HG03103 (cell line): ENCODE data around the gene SAP25.
A peak's percentile ranks its signal among the peaks of the same experiment; 100 is the strongest.
"Not testable (repeated sequence)": the region's sequence is repeated elsewhere in the genome, so short reads cannot be mapped to it uniquely, and the experiment has no call there.

Experiments used
- ATAC-seq: cut with Tn5 transposase; IDR thresholded peaks from one replicate; pipeline ENCODE4 v1.9.1; 2021; ENCODE audit warnings: low read depth; ENCODE audit not compliant: unreplicated experiment

The SAP25 gene

GRCh38 chr7:100563100-100563564 is 10.6 kb downstream of the SAP25 start:
- ATAC-seq = no peak

DNA sequence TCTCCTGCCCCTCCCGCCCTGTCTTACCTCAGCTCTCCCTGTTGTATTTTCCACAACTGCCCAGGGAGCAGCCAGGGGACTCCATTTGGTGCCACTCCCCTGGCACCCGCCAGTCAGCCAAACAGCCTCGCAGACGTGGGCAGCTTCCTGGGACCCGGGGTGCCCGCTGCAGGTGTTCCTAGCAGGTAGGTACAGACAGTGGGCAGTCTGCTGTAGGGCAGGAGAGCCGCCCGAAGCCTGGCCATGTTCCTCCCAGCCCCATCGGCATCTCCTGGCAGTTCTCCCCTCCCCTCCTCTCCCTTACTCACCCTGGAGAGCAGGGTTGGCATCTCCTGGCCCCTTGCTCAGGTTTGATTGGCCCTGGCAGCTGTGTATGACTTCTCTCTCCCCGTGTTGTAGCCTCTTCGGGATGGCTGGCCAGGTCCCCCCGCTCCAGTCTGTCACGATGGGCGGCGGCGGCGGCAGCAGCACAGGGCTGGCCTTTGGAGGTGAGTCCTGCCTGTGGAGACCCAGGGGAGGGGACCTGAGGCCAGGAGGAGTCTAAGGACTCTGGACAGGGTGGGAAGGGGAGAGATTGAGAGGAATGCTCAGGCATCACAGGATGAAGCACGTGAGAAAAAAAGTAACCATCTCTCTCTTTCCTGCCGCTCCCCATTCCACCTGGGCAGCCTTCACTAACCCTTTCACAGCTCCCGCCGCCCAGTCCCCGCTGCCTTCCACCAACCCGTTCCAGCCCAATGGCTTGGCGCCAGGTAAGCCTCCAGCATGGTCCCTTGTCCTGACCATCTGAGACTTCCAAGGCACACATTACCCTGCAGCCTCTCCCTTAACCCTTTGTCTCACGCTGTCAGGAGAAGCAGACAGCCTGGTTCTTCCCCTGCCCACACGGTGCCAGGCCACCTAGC is 11.3 kb downstream of the SAP25 start:
- ATAC-seq = no peak

DNA sequence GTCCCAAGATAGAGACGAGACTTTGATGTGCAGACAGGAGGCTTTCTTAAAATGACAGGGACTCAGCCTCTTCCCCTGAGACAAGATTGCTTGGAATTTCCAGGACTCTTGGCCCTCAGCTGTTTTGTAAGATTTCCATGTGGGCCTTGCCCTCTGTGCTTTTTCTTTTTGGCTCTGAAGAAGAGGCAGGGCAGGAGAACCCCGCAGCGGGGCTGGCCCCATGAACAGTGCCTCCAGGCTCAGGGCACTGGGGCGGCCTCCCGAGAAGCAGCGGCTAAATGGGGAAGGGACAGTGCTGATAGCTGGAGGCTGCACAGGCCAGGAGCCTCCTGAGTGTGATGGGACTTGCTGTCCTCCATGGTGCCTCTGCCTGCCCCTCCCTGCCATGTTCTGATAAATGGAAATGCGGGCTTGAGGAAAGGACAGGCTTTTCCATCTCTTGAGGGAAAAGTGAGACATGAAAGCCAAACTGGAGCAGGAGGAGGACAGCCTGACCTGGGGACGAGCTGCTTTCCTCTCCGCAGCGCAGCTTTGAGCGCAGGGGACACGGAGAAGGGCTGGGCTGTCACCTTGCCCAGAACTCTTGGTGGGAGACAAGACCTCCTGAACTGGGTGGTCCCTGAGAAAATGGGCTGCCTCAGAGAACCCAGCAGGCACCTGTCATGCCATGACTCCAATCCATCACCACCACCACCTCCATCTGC is 12.1 kb downstream of the SAP25 start:
- ATAC-seq = no peak

DNA sequence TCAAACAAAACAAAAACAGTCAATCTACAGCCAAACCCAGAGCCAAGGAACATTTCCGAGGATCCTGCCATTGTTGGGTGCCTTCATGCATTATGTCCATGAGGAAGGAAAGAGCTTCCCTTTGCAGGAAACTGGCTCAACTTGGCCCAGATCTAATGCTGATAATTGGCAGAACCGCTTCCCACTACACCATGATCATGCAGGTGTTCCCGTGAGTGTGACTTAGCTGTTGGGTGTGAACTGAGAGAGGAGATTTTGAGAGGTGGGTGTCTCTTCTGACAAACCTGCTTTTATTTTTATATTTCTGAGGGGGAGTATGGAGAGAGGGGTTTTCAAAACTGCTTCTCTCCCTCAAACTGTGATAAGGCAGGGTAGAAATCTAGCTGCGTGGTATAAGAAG is 14.6 kb downstream of the SAP25 start:
- no peak for ATAC-seq

GRCh38 chr7:100556541-100556940 is 17.2 kb downstream of the SAP25 start:
- ATAC-seq = no peak

GRCh38 chr7:100555701-100556100 is 18.0 kb downstream of the SAP25 start:
- no peak for ATAC-seq

DNA sequence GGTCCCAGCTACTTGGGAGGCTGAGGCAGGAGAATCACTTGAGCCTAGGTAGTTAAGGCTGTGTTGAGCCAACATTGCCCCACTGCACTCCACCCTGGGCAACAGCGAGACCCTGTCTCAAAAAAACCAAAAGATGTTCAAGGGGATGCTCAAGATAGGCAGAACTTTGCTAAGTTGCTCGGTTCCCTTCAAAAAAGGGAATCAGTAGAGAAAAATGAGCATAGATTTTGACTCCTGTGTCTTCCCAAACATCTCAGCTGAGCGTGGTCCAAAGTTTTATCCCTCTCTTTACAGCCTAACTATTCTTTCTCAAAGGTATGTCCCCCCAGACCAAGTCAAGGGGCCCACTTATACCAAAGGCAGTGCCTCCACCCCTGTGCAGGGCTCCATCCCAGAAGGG is 20.7 kb downstream of the SAP25 start:
- no peak for ATAC-seq

- ATAC-seq = no peak
Observed at GRCh38 chr7:100552532-100552931, 21.2 kb downstream of the SAP25 start.

DNA sequence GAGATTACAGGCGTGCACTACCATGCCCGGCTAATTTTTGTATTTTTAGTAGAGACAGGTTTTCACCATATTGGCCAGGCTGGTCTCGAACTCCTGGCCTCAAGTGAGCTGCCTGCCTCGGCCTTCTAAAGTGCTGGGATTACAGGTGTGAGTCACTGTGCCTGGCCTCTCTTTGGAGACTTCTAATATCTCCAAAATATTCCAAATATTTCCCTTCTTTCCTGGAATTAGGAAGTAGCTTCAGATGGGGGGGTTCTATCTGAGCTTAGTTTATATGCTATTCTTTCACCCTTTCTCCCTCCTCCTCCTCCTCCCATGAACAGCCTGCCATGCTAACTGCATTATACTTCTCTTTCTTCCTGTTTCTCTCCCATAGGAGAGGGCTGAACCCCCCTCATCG is 25.3 kb downstream of the SAP25 start:
- not testable (repeated sequence) for ATAC-seq

GRCh38 chr7:100547872-100548271 is 25.8 kb downstream of the SAP25 start:
- no peak for ATAC-seq

- ATAC-seq = no peak
Observed at GRCh38 chr7:100546926-100547800, 26.5 kb downstream of the SAP25 start.

- ATAC-seq = no peak
Observed at GRCh38 chr7:100546129-100546925, 27.4 kb downstream of the SAP25 start.

DNA sequence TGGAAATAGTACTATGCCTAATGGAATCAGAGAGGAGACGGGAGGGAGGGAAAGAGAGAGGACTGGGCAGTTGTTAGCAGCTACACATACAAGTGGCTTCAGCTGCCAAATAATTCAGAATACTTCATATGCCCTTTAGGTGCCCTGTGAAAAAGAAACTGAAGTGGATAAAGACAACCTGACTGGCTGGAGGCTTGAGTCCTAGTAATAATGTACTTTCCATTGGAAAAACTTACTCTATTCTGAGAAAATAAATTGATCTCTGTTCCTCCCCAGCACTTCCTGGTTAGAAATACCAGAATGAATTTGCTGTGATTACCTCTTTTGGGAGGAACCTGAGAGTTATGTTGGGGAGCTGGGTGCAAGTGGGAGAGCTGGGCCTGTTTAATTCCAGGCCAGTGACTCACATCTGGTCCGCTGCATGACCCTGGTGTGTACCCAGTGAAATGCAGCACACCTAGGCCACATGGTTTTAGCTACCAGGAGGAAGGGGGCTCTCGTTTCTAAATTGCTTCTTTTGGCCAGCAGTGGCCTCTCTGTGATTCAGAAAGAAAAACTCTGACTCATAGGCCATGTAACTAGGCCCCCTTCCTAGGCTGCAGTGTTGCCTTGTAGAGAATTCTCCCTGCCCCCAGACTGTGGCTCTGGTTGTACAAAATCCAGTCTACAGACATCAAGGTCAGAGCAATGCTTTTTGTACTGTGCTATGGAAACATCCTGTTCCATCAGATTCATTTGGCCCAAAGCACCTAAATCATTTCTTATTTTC is 28.2 kb downstream of the SAP25 start:
- peak; percentile 48 for ATAC-seq

DNA sequence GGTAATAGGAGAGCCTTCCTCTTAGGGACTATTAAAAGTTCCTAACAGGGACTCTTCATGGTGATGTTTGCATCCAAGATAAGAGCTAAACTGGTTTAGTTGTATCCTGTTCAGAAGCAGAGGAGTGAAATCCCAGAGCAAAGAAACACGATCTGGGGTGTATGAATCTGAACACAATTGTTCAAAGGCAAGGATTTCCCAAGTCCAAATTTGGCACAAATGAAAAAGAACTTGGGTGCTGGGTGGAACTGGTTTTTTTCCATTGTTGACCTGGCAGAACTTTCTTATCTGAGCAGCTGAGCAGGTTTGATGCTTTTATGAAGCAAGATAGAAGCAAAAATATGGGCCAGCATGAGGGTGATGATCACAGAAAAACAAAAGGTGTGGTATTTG is 28.7 kb downstream of the SAP25 start:
- ATAC-seq = no peak

DNA sequence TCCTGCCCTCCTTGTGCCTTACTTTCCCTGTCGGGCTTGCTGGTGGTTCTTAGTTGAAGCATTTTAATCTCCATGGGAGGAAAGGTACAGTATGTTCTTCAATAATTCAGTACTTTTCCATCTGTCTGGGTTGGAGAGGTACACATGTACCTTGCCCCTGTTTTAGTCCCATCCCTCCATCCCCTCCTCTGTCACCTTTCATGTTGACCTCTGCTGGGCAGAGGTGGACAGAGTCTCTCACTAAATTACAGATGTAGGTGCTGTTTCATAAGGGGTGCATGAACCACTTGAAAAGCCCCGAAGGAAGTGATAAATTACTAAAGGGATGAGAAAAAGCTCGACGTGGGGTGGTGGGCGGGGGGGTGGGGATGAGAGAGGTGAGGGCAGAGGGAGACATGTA is 29.3 kb downstream of the SAP25 start:
- ATAC-seq = no peak

DNA sequence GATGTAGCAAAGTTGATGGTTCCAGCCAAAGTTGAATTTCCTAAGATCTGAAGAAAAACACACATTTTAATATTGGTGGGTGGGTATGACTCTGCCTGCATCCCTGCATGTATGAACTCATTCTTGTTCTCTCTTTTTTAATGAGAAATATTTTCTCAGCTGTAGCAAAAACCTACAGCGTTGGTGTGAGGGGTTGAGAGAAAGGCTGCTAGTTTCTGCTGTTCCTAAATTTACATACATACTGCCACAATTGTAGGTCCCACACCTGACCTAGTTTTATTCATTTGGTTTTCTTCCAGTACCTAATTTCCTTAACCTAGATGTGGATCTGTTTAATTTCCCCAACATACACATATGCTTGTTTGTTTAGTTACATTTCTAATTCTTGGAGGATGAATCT is 30.1 kb downstream of the SAP25 start:
- ATAC-seq = no peak

DNA sequence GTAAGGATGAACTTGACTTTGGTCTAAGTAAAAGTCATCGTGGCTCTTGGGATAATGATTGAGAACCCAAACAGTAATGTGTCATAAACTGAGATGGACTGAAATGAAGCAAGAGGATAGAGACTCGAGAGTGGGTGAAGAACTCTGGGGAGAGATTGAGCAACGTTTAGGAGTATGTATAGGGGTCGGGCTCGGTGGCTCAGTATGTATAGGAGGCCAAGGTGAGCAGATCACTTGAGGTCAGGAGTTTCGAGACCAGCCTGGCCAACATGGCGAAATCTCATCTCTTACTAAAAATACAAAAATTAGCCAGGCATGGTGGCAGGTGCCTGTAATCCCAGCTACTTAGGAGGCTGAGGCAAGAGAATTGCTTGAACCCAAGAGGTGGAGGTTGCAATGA is 32.4 kb downstream of the SAP25 start:
- ATAC-seq = not testable (repeated sequence)

DNA sequence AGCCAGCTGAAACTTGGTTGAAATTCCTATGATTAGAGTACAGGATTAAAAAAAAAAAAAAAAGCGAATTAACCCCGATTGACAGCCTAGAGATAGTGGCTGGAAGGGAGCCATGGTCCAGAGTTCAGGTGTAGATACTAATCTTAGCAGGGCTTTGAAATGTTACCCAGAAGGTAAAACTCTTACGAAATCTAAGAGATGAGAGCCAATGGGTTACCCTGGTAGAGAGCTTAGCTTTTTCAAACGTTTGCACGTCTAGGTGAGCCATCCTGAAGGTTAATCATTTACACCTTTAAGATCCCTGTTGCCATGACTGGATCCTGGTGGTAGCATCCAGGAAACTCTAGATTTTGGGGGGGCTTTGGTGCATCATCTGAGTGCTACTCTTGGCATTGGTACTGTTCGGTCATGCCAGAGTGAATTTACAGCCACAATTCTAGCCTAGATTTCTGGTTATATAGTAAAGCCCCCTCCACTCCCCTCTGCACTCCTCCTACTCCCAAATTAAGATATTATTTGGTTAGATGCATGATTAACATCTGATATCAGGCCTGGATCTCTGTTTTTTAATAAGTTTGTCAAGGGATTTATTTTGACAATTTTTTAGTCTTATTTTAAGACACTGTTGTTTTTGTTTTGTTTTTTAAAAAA is 33.5 kb downstream of the SAP25 start:
- no peak for ATAC-seq
